ENCODE measurements around the gene TUBB4B.

DNA sequence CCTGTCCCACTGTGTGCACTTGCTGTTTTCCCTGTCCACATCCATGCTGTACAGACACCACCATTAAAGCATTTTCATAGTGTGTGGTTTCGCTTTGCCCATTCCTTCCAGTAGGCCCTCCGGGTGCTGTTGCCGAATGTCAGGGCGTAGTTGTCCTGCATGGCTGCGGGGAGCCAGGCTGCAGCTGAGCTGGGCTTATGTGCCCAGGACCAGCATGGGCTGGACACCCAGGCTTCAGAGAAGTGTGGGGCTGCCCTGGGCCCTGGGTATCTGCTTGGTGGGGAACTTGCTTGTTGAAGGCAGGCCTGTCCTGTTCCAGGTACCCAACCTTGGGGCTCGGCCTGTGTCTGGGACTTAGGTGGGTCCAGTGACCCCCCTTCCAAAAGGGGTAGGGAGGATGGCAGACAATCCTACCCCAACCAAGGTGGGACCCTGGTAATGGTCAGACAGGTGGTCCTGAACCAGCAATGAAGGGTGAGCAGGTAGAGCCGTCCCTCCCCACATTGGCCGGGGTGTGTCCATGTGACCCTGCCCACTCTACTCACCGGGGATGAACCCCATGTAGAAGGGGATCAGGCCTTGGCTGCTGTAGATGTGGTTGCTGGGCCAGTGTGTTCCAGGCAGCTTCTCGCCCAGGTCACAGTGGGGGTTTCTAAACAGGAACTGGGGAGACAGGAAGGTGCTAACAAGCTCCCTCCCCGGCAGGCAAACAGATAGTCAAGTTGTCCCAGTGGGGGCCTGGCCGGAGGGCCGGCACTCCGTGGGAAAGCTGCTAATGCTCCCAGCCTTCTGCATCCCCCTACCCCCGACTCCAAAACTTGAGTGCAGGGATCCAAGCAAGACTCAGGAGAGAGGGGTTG is 2.8 kb downstream of the TUBB4B start:
- TF ChIP-seq, protein P1, sequence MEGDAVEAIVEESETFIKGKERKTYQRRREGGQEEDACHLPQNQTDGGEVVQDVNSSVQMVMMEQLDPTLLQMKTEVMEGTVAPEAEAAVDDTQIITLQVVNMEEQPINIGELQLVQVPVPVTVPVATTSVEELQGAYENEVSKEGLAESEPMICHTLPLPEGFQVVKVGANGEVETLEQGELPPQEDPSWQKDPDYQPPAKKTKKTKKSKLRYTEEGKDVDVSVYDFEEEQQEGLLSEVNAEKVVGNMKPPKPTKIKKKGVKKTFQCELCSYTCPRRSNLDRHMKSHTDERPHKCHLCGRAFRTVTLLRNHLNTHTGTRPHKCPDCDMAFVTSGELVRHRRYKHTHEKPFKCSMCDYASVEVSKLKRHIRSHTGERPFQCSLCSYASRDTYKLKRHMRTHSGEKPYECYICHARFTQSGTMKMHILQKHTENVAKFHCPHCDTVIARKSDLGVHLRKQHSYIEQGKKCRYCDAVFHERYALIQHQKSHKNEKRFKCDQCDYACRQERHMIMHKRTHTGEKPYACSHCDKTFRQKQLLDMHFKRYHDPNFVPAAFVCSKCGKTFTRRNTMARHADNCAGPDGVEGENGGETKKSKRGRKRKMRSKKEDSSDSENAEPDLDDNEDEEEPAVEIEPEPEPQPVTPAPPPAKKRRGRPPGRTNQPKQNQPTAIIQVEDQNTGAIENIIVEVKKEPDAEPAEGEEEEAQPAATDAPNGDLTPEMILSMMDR (conservative IDR thresholded peaks at IDR 0.05; ENCODE audit: low read depth, low read length) = no peak
- no peak for TF ChIP-seq EZH2 (IDR thresholded peaks at IDR 0.05; ENCODE audit: low read length, unreplicated experiment)

Data from PC-3 (cell line).